ENCODE results near the gene ANKRD23.
"Not testable (repeated sequence)": the region's sequence is repeated elsewhere in the genome, so short reads cannot be mapped to it uniquely, and the experiment has no call there.

The ANKRD23 gene

GRCh38 chr2:96843538-96844268 lies at the start of gene ANKRD23:
ANKRD23 (minus strand) TSS chr2:96844021; CDS start chr2:96843992, 29 bp downstream.
- no peak for DNase-seq

DNA sequence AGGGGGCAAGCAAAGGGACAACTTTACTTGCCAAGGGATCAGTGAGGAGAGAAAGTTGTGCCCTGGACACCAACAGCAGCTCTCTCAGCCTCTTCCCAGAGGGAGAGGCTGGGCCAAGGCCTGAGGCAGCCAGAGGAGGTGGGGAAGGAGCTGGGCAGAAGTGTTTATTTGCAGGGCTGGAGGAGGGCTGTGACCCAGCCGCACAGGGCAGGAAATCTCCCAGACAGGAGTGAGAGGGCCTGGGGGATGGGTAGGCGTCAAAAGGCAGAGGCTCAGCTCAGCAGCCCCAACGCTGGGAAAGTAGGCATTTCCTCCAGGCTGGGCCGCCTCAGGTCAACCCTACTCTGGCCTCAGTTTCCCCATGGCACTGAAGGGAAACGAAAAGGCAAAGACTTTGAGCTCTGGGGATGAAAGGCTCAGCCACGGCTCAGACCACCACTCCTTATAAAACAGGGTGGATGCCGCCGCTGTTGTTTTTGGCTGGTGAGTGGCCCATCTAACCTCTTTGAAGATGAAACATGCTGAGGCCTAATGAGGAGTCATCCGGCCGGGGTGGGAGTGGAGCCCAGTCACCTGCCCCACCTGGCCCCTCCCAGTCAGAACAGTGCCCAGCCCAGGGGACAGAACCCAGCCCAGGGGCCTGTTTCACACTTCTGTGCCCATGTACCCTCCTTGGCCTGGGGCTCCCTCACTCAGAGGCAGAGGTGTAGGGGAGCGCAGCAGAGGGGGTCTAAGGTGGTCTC lies 47.9 kb upstream of the ANKRD23 start:
- DNase-seq = no peak

GRCh38 chr2:96890726-96891385 lies 47.0 kb upstream of the ANKRD23 start:
- no peak for DNase-seq

- DNase-seq = no peak
These were observed 46.4 kb upstream of the ANKRD23 start for GRCh38 chr2:96890252-96890651.

DNA sequence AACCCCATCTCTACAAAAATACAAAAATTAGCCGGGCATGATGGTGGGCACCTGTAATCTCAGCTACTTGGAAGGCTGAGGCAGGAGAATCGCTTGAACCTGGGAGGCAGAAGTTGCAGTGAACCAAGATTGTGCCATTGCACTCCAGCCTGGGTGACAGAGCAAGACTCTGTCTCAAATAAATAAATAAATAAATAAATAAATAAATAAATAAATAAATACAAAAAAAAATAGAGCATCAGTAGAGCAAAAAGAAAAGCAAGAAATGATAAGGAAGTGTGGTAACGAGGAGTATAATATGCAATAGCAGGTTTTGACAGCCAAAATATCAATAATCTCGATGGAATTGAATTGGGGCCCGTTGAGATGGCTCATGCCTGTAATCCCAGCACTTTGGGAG lies 45.7 kb upstream of the ANKRD23 start:
- not testable (repeated sequence) for DNase-seq

GRCh38 chr2:96888072-96889011 lies 44.5 kb upstream of the ANKRD23 start:
- no peak for DNase-seq

- no peak for DNase-seq
These were observed 43.7 kb upstream of the ANKRD23 start for GRCh38 chr2:96887493-96888012.

DNA sequence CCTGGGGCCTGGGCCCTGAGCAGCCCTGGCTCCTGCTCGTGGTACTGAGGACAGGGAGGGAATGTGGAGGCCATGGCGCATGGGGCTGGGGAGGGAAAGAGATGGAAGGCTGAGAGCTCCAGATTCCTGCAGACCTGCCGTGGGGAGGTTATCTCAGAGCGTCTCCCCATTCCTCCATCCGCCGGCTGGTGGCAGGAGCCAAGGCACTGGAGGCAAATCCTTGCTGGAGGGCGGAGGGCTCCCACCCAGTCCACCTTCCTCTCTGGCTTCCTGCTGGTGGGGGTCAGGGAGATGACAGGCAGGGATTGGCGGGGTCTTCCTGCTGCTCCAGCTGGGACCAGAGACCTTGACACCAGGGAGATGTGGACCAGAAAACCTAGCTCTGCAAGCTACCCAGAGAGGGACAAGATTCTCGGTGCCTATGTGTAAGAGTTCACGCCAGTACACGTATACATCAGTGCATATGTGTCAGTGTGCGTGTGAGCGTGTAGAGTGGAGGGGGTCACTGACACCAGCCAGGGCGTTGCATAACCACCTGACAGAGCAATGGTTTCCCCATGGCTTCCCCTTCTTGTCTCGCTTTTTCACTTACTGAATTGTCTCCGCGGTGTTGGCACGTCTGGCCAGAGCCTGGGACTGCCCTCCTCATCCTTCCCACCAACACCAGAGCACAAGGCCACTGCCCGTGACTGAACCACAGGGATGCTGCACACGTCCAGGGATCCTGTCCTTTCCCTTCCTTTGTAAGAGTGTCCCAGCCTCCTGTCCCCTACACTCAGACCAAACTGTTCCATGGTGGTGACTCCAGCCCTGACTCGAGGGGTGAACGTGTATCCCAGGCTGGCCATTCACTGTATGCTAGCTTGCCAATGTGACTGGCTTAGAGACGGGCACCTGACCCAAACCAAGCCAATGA lies 41.9 kb upstream of the ANKRD23 start:
- DNase-seq = no peak

DNA sequence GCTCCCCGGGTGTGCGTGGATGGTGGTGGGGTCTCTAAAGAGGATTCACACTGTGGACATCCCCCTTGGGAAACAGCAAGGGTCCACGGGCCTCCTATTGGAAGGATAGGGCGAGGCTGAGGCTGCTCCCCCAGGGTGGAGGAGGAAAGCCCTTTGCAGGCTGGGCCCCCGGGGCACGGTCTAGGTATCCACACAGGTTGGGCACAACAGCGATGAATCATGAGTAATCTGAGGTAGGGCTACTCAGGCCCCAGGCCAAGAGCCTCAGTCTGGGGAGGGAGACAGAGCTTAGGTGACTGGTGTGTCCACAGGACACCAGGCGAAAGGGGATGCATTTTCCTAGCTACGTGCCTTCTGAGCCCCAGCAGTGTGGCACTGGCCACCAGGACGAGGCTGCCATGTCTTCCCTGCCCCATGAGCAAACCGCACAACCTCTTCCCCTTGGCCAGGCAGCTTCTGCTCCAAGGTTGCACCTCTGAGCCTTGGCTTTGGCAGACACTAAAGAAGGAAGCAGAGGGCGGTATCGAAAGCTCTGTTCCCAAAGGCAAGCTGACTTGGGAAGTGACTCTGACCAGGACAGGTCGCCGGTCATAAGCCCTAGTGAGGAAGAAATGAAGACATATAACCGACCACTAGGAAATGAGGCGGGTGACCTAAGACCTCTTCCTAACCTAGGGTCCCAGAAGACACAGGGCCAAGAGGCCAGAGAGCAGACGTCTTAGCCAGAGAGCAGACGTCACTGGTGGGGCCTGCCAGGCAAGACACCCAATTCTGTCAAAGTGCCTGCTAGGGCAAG lies 40.7 kb upstream of the ANKRD23 start:
- DNase-seq = no peak

DNA sequence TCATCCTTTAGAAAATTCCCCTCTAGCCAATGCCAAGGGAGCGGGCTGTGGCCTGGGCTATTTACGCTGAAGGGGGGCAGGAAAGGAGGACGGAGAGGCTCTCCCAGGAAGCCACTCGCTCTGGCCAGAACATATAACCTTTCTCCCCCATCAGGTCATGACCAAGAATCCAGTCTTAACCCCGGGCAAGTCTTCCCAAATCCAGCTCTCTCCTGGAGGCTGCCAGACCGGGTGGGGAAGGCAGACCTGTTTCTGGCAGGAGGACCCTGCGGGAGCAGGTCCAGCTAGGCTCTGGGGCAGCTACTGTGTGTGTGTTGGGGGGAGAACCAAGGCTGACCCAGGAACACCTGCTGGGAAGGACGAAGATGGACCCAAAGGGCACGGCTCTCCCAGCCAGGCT lies 39.5 kb upstream of the ANKRD23 start:
- no peak for DNase-seq

- DNase-seq = no peak
These were observed 39.1 kb upstream of the ANKRD23 start for GRCh38 chr2:96882906-96883305.

- DNase-seq = no peak
These were observed 38.4 kb upstream of the ANKRD23 start for GRCh38 chr2:96882230-96882629.

DNA sequence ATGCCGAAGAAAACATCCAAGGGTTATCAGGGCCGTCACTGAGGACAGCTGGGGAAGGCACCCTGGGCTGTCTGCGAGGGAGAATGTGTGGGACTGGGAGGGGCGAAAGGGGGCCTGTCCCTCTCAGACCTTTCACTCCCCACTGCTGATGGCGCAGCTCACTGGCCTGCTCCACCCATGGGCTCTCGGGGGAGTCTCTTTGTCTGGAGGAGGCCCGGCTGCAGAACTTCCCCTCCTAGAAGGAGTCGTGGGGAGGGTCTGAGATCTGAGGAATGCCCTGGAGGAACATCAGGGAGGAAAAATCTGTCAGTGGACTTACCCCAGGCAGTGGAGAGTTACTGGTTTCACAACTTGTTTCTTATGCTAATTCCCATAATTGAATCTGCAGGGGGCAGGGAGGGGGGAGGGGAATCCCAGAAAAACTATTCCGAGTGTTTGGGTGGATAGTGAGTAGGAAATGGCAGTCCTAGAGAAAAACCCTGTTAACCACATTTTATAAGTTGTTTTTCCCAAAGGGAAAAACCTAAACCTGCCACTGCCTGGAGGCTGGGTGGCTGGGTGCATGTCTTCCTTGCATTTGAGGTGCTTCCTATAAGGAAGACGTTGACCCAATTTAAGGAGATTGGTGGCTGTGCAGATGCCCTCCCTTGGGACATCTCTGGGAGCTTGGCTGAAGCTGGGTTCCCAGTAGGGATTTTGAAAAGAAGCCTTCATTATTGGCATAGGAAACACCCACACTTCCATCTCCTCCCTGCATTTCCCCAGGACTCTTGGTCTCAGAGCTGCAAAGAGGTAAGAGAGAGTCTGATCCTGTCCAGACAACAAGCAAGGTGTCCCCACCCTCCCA lies 37.8 kb upstream of the ANKRD23 start:
- DNase-seq = no peak

DNA sequence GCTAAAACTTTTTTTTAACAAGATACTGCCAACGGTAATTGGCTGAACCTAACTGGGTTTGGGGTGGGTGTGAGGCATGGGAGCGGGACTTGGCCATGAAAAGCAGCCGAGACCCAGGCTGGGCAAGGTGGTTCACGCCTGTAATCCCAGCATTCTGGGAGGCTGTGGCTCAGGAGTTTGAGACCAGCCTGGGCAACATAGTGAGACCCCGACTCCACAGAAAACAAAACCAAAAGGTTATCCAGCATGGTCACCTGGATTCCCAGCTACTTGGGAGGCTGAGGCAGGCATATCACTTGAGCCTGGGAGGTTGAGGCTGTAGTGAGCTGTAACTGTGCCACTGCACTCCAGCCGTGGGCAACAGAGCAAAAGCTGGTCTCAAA lies 37.1 kb upstream of the ANKRD23 start:
- no peak for DNase-seq

DNA sequence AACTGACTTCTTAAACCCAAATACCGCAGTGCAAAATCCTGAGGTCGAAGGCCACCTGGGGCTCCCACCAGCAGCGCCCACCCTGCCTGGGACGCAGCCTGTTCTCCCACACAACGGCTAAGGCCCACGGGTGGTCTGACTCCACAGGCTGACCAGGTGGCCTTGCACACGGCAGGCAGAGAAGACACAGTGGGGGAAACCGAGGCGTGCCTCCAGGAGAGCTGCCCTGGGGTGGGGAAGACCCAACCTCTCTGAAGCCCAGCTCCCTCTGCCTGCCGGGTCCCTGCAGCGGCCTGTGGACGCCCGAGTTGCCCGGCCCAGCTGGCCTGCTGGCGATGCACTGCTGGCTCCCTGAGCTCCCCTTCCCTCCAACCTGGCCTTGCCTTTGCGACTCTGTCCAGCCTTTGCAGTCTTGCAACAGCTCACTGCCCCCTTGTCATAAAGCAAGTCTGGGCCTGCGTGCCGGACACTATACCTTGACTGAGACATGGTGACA lies 35.8 kb upstream of the ANKRD23 start:
- DNase-seq = no peak

DNA sequence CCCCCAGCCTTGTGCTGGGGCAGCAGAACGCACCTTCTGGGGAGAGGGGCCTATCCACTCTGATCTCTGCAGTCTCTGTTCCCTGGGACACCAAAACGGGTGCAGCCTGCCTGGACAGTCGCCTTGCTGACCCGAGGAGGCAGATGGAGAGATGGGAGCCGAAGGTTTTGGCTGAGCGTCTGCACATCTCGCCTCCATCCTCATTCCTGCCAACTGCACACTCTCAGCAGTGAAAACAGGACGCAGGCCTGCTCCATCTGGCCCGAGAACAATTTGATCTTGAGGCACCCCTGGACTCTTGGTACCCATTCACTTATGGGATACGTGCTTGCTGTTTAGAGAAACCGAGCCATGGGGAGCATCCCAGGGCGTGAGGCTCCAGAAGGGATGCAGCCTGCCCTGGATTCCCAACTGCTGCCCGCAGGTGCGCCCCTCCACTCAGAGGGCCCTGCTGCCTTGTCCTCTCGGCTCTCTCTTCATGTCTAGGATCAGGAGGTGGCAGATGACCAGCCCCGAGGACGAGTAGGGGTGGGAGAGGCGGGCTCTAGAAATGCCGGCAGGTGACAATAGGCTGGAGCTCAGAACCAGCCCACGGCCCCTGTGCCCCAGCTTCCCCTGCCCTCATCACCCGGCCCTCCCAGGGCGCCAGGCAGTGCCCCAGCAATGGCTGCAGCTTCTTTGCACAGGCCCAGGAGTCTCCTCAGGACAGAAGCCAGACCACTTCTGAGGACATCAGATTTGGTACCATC lies 35.1 kb upstream of the ANKRD23 start:
- no peak for DNase-seq

GRCh38 chr2:96878171-96878570 lies 34.4 kb upstream of the ANKRD23 start:
- no peak for DNase-seq

DNA sequence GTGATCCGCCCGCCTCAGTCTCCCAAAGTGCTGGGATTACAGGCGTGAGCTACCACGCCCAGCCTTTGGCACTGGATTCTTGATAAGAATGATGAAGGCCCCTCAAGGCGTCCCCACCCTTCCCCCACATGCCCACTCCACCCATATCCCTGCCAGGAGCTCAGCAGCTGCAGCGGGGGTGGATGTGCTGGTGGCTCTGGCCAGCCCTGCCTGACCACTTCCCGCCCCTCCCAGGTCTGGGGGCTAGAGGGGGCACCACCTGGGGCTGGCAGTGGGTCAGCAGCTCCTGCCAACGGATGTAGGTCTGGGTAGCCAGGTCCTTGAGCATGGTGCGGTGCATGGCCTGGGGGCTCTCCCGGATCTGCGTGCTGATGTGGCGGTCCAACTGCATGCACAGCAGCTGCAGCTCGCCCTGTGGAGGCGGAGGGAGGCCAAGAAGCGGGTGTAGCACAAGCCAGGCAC lies 33.8 kb upstream of the ANKRD23 start:
- DNase-seq = no peak
